CD1c-positive myeloid dendritic cell (primary cell): Measurements from ENCODE around the gene SNAPC4.
"Not testable (repeated sequence)": the region's sequence is repeated elsewhere in the genome, so short reads cannot be mapped to it uniquely, and the experiment has no call there.

Source experiments
- DNase-seq: peaks from one replicate; pipeline ENCODE4 v3.0.0-alpha.2; 2016; ENCODE audit errors: extremely low spot score

The SNAPC4 gene

GRCh38 chr9:136358016-136358415, 42.0 kb downstream of the SNAPC4 start:
- DNase-seq: no peak

- DNase-seq: no peak
These were observed 42.7 kb downstream of the SNAPC4 start for GRCh38 chr9:136357202-136357725.

GRCh38 chr9:136355616-136356557, 44.1 kb downstream of the SNAPC4 start:
- no peak for DNase-seq

- no peak for DNase-seq
These were observed 45.3 kb downstream of the SNAPC4 start for GRCh38 chr9:136354592-136355085.

- no peak for DNase-seq
These were observed 46.0 kb downstream of the SNAPC4 start for GRCh38 chr9:136353757-136354488.

GRCh38 chr9:136353088-136353487, 46.9 kb downstream of the SNAPC4 start:
- DNase-seq: no peak

- no peak for DNase-seq
These were observed 47.3 kb downstream of the SNAPC4 start for GRCh38 chr9:136352682-136353081.

GRCh38 chr9:136351868-136352267, 48.1 kb downstream of the SNAPC4 start:
- not testable (repeated sequence) for DNase-seq

- DNase-seq: no peak
These were observed 48.6 kb downstream of the SNAPC4 start for GRCh38 chr9:136351252-136351800.
